GM23338 (cell line): ENCODE results near the gene IKZF1. TPM values are rescaled to one million over a fixed set of nuclear protein-coding genes. Genes with fewer than 3 reads are reported as not detected.

Experiments
- ATAC-seq: fragments of 200-7000 bp; cut with Tn5 transposase; 3 replicates; pipeline ENCODE4 v1.9.1; 2020
- DNase-seq: peaks from one replicate; pipeline ENCODE4 v3.0.0-alpha.2; 2015; ENCODE audit warnings: low spot score
- H2AFZ ChIP-seq: fragments of 200-600 bp; sonication (generic); 2 replicates; pipeline ENCODE4 v1.8.0; 2016; ENCODE audit warnings: antibody characterized with exemption, mild to moderate bottlenecking, moderate library complexity
- H3F3A ChIP-seq: fragments of 200-600 bp; sonication (generic); replicated peaks from 2 replicates; pipeline ENCODE4 v1.8.0; 2017; ENCODE audit warnings: antibody characterized with exemption, mixed run types, low read depth
- H3K27ac ChIP-seq: fragments of 200-600 bp; sonication (generic); 2 replicates; pipeline ENCODE4 v1.6.1; 2016; ENCODE audit warnings: low read depth
- H3K27me3 ChIP-seq: fragments of 200-600 bp; sonication (generic); 2 replicates; pipeline ENCODE4 v1.8.0; 2016; ENCODE audit warnings: mild to moderate bottlenecking, mixed run types, moderate library complexity; ENCODE audit not compliant: insufficient read depth
- H3K36me3 ChIP-seq: fragments of 200-600 bp; sonication (generic); 2 replicates; pipeline ENCODE4 v1.8.0; 2016; ENCODE audit warnings: mild to moderate bottlenecking; ENCODE audit not compliant: insufficient read depth
- H3K4me1 ChIP-seq: fragments of 200-600 bp; sonication (generic); 2 replicates; pipeline ENCODE4 v1.8.0; 2016; ENCODE audit warnings: mild to moderate bottlenecking, moderate library complexity; ENCODE audit not compliant: insufficient read depth
- H3K4me2 ChIP-seq: fragments of 200-600 bp; sonication (generic); 2 replicates; pipeline ENCODE4 v1.7.1; 2017; ENCODE audit warnings: mixed run types
- H3K4me3 ChIP-seq: fragments of 200-600 bp; sonication (generic); 2 replicates; pipeline ENCODE4 v1.6.1; 2016; ENCODE audit warnings: mixed run types
- H3K79me2 ChIP-seq: fragments of 200-600 bp; sonication (generic); replicated peaks from 2 replicates; pipeline ENCODE4 v1.8.0; 2017; ENCODE audit warnings: mild to moderate bottlenecking; ENCODE audit not compliant: insufficient read depth
- H3K9me2 ChIP-seq: fragments of 200-600 bp; sonication (generic); 2 replicates; pipeline ENCODE4 v1.8.0; 2017; ENCODE audit not compliant: insufficient read depth
- H4K20me1 ChIP-seq: fragments of 200-600 bp; sonication (generic); replicated peaks from 2 replicates; pipeline ENCODE4 v1.8.0; 2017; ENCODE audit warnings: mild to moderate bottlenecking; ENCODE audit not compliant: insufficient read depth
- H3K27ac Mint-ChIP-seq: 2 replicates; pipeline ENCODE4 v1.8.0; 2020; ENCODE audit warnings: inconsistent platforms, mild to moderate bottlenecking, moderate library complexity, mixed read lengths
- H3K27me3 Mint-ChIP-seq: 3 replicates; pipeline ENCODE4 v1.8.0; 2022; ENCODE audit warnings: low read depth, mild to moderate bottlenecking, moderate library complexity, mixed read lengths, inconsistent platforms; ENCODE audit not compliant: insufficient read depth, poor library complexity
- H3K36me3 Mint-ChIP-seq: 3 replicates; pipeline ENCODE4 v1.8.0; 2021; ENCODE audit warnings: low read depth, mild to moderate bottlenecking, inconsistent platforms, moderate library complexity, mixed read lengths
- H3K4me1 Mint-ChIP-seq: 3 replicates; pipeline ENCODE4 v1.8.0; 2020; ENCODE audit warnings: mild to moderate bottlenecking, inconsistent platforms, mixed read lengths
- H3K4me3 Mint-ChIP-seq: 3 replicates; pipeline ENCODE4 v1.8.0; 2021; ENCODE audit warnings: moderate library complexity, mild to moderate bottlenecking, inconsistent platforms, mixed read lengths
- H3K9me3 Mint-ChIP-seq: 3 replicates; pipeline ENCODE4 v1.8.0; 2020; ENCODE audit warnings: moderate library complexity, mild to moderate bottlenecking, inconsistent platforms, mixed read lengths
- CREB1 ChIP-seq: fragments of 250-450 bp; sonication (Bioruptor Pico); IDR thresholded peaks from 2 replicates; pipeline ENCODE4 v1.5.0; 2020; ENCODE audit warnings: low read depth, mild to moderate bottlenecking, moderate library complexity
- CTCF ChIP-seq, 2 experiments: fragments of 200-600 bp in 1 of 2; sonication (generic) in 1 of 2; conservative IDR thresholded peaks; 2 replicates each; pipeline versions ENCODE4 v1.5.1 to v1.6.1; 2016 to 2017; ENCODE audit warnings: antibody characterized with exemption in 2 of 2, low read depth in 2 of 2, mild to moderate bottlenecking in 2 of 2, moderate library complexity in 1 of 2
- ETS1 ChIP-seq: IDR thresholded peaks from 2 replicates; pipeline ENCODE4 v1.6.1; 2016; ENCODE audit warnings: antibody characterized with exemption
- EZH2 ChIP-seq: fragments of 200-600 bp; sonication (generic); IDR thresholded peaks from one replicate; pipeline ENCODE4 v1.8.0; 2017; ENCODE audit warnings: antibody characterized with exemption, mild to moderate bottlenecking, low read depth; ENCODE audit not compliant: unreplicated experiment
- EZH2phosphoT487 ChIP-seq: fragments of 200-600 bp; sonication (generic); IDR thresholded peaks from one replicate; pipeline ENCODE4 v1.8.1; 2018; ENCODE audit warnings: antibody characterized with exemption; ENCODE audit not compliant: unreplicated experiment
- JUNB ChIP-seq: IDR thresholded peaks from one replicate; pipeline ENCODE4 v1.6.1; 2016; ENCODE audit warnings: antibody characterized with exemption; ENCODE audit not compliant: unreplicated experiment
- NANOG ChIP-seq: IDR thresholded peaks from 2 replicates; pipeline ENCODE4 v1.6.1; 2016; ENCODE audit warnings: antibody characterized with exemption, borderline replicate concordance
- POLR2AphosphoS5 ChIP-seq: IDR thresholded peaks from 2 replicates; pipeline ENCODE4 v1.6.1; 2016; ENCODE audit warnings: antibody characterized with exemption, low read depth
- REST ChIP-seq: IDR thresholded peaks from one replicate; pipeline ENCODE4 v1.6.1; 2018; ENCODE audit warnings: antibody characterized with exemption; ENCODE audit not compliant: unreplicated experiment
- STAT1 ChIP-seq: IDR thresholded peaks from one replicate; pipeline ENCODE4 v1.6.1; 2016; ENCODE audit warnings: antibody characterized with exemption; ENCODE audit not compliant: unreplicated experiment
- ZNF114 ChIP-seq: fragments of 250-450 bp; sonication (Bioruptor Pico); IDR thresholded peaks from 2 replicates; pipeline ENCODE4 v1.5.0; 2020; ENCODE audit warnings: mild to moderate bottlenecking, moderate library complexity
- ZNF331 ChIP-seq: fragments of 250-450 bp; sonication (Bioruptor Pico); IDR thresholded peaks from 2 replicates; pipeline ENCODE4 v1.5.0; 2020; ENCODE audit warnings: low read depth, mild to moderate bottlenecking, moderate library complexity
- ZNF462 ChIP-seq: fragments of 250-450 bp; sonication (Bioruptor Pico); IDR thresholded peaks from 2 replicates; pipeline ENCODE4 v1.5.0; 2020; ENCODE audit warnings: mild to moderate bottlenecking, moderate library complexity
- polyA plus RNA-seq: library from polyadenylated mRNA; unstranded; fragments of >200 nt; fragmentation: Nextera tagmentation; extraction: Ambion mirVana; gene quantifications from 2 replicates; pipeline ENCODE4 v1.2.1, GENCODE V29; 2016
- total RNA-seq: library from RNA; depleted of rRNA; stranded (reverse); fragments of >200 nt; shearing (Covaris generic); gene quantifications from 2 replicates; pipeline ENCODE4 v1.2.3, GENCODE V29; 2014

The IKZF1 gene
- total and polyA plus RNA-seq, 2 experiments from 2014 or later: 0.57 to 1.8 TPM

- no peak overlapping the region for H3K27ac ChIP-seq
- no peak overlapping the region for H3K4me3 ChIP-seq
- TF ChIP-seq EZH2 (no peak), ZNF331 (CRISPR knock-in tag) (no peak), JUNB (no peak), CREB1 (CRISPR knock-in tag) (no peak), REST (no peak), ZNF462 (no peak), STAT1 (no peak), CTCF (conservative IDR thresholded peaks at IDR 0.05; ENCODE audit: low read depth in 2 of 2) (no peak), EZH2phosphoT487 (no peak), POLR2AphosphoS5 (no peak), ETS1 (no peak), ZNF114 (CRISPR knock-in tag) (no peak), NANOG (no peak)
- H3K9me2 ChIP-seq: no peaks in the 10 kb centered on the region
- H3K36me3 Mint-ChIP-seq: no peaks in the 10 kb centered on the region
- DNase-seq (no peak), ATAC-seq (no peak)
- H3K4me1 ChIP-seq: peaks cover 12% of the 10 kb centered on the region
- no peaks in the 10 kb centered on the region for H3K79me2 ChIP-seq
- H3K9me3 Mint-ChIP-seq: no peaks in the 10 kb centered on the region
- no peak overlapping the region for H2AFZ ChIP-seq
- H3K27me3 ChIP-seq: no peaks in the 10 kb centered on the region
- peaks cover 2% of the 10 kb centered on the region for H3K27me3 Mint-ChIP-seq
- no peak overlapping the region for H3K27ac Mint-ChIP-seq
- H3K4me3 Mint-ChIP-seq: no peak overlapping the region
- no peaks in the 10 kb centered on the region for H3F3A ChIP-seq
- no peaks in the 10 kb centered on the region for H3K36me3 ChIP-seq
- no peaks in the 10 kb centered on the region for H4K20me1 ChIP-seq
- H3K4me1 Mint-ChIP-seq: peaks cover 5% of the 10 kb centered on the region
- no peak overlapping the region for H3K4me2 ChIP-seq
Measured at GRCh38 chr7:50336894-50337703, 32.6 kb downstream of the IKZF1 start.
